PFSK-1 (cell line): ENCODE measurements around the gene PDE6A.

Experiments
- FOXP2 ChIP-seq: optimal IDR thresholded peaks from 2 replicates; pipeline ENCODE3; 2011; ENCODE audit warnings: borderline replicate concordance, control low read depth, inconsistent platforms; ENCODE audit not compliant: insufficient read depth; ENCODE audit errors: extremely low read length, extremely low read depth
- POLR2AphosphoS5 ChIP-seq: IDR thresholded peaks from 2 replicates; pipeline ENCODE4 v1.6.1; 2012; ENCODE audit warnings: low read depth, mild to moderate bottlenecking, control low read depth, low read length, moderate library complexity
- REST ChIP-seq, 2 experiments: IDR thresholded peaks; 2 replicates each; pipeline versions ENCODE4 v1.6.1 to v1.8.0; 2011 to 2012; ENCODE audit warnings: low read depth in 2 of 2, low read length in 2 of 2, control low read depth in 1 of 2, inconsistent platforms in 1 of 2, mild to moderate bottlenecking in 1 of 2, moderate library complexity in 1 of 2; ENCODE audit not compliant: insufficient read depth in 1 of 2
- SIN3A ChIP-seq: IDR thresholded peaks from 2 replicates; pipeline ENCODE4 v1.6.1; 2012; ENCODE audit warnings: mild to moderate bottlenecking, low read length, moderate library complexity, borderline replicate concordance; ENCODE audit not compliant: insufficient read depth
- TAF1 ChIP-seq: IDR thresholded peaks from 2 replicates; pipeline ENCODE4 v1.6.1; 2012; ENCODE audit warnings: low read length, control low read depth, borderline replicate concordance; ENCODE audit not compliant: insufficient read depth

The PDE6A gene

DNA sequence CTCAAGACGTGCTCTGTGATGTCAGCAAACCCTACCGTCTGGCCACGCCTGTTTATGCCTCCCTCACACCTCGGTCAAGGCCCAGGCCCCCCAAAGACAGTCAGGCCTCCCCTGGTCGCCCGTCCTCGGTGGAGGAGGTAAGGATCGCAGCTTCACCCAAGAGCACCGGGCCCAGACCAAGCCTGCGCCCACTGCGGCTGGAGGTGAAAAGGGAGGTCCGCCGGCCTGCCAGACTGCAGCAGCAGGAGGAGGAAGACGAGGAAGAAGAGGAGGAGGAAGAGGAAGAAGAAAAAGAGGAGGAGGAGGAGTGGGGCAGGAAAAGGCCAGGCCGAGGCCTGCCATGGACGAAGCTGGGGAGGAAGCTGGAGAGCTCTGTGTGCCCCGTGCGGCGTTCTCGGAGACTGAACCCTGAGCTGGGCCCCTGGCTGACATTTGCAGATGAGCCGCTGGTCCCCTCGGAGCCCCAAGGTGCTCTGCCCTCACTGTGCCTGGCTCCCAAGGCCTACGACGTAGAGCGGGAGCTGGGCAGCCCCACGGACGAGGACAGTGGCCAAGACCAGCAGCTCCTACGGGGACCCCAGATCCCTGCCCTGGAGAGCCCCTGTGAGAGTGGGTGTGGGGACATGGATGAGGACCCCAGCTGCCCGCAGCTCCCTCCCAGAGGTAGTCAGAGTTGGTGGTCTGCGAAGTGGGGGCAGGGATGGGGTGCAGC is 111.3 kb downstream of the PDE6A start:
- no peak for TF ChIP-seq TAF1
- TF ChIP-seq POLR2AphosphoS5: no peak
- no peak for TF ChIP-seq FOXP2
- no peak for TF ChIP-seq SIN3A
- no peak for TF ChIP-seq REST (IDR thresholded peaks at IDR 0.05; ENCODE audit: insufficient read depth in 1 of 2, low read depth in 2 of 2, low read length in 2 of 2)

GRCh38 chr5:149832636-149833035 is 112.0 kb downstream of the PDE6A start:
- TF ChIP-seq REST (IDR thresholded peaks at IDR 0.05; ENCODE audit: insufficient read depth in 1 of 2, low read depth in 2 of 2, low read length in 2 of 2) (no peak), FOXP2 (no peak), SIN3A (no peak), TAF1 (no peak), POLR2AphosphoS5 (no peak)

GRCh38 chr5:149831492-149831891 is 113.1 kb downstream of the PDE6A start:
- TF ChIP-seq TAF1: no peak
- no peak for TF ChIP-seq POLR2AphosphoS5
- TF ChIP-seq FOXP2: no peak
- no peak for TF ChIP-seq SIN3A
- TF ChIP-seq REST (IDR thresholded peaks at IDR 0.05; ENCODE audit: insufficient read depth in 1 of 2, low read depth in 2 of 2, low read length in 2 of 2): no peak

GRCh38 chr5:149830579-149830978 is 114.0 kb downstream of the PDE6A start:
- TF ChIP-seq TAF1: no peak
- no peak for TF ChIP-seq FOXP2
- TF ChIP-seq SIN3A: no peak
- no peak for TF ChIP-seq POLR2AphosphoS5
- TF ChIP-seq REST (IDR thresholded peaks at IDR 0.05; ENCODE audit: insufficient read depth in 1 of 2, low read depth in 2 of 2, low read length in 2 of 2): no peak

- TF ChIP-seq TAF1: no peak
- no peak for TF ChIP-seq POLR2AphosphoS5
These were observed 114.6 kb downstream of the PDE6A start for GRCh38 chr5:149829954-149830353.
